Uterus (tissue), 4 donors: ENCODE results near the gene BRD3. TPM values are rescaled to one million over a fixed set of nuclear protein-coding genes. Genes with fewer than 3 reads are reported as not detected.

Experiments used
- DNase-seq, 2 donors: peaks; one replicate each; pipeline ENCODE4 v3.0.0-alpha.2; 2019 to 2020
- H3K27ac ChIP-seq, 2 donors: fragments of 200-600 bp; sonication (generic); 1 replicate in 1 of 2; 2 replicates in 1 of 2; pipeline ENCODE4 v1.5.1; 2016 to 2018
- H3K27me3 ChIP-seq, 2 donors: fragments of 200-600 bp; sonication (generic); one replicate each; pipeline ENCODE4 v1.5.1; 2018 to 2019; ENCODE audit warnings: control low read depth in 1 of 2
- H3K36me3 ChIP-seq, 2 donors: fragments of 200-600 bp; sonication (generic); one replicate each; pipeline ENCODE4 v1.5.1; 2019; ENCODE audit warnings: control low read depth in 1 of 2
- H3K4me1 ChIP-seq, 2 donors: fragments of 200-600 bp; sonication (generic); one replicate each; pipeline ENCODE4 v1.5.1; 2018 to 2019; ENCODE audit warnings: control low read depth in 1 of 2
- H3K4me3 ChIP-seq, 2 donors: fragments of 200-600 bp; sonication (generic); 1 replicate in 1 of 2; 2 replicates in 1 of 2; pipeline ENCODE4 v1.5.1; 2018 to 2019; ENCODE audit warnings: mild to moderate bottlenecking in 1 of 2
- H3K9me3 ChIP-seq, 2 donors: fragments of 200-600 bp; sonication (generic); one replicate each; pipeline ENCODE4 v1.5.1; 2019; ENCODE audit warnings: control low read depth in 1 of 2
- CTCF ChIP-seq, 4 experiments: fragments of 200-600 bp in 2 of 4; fragments of 450-650 bp in 2 of 4; sonication (generic) in 2 of 4; IDR thresholded peaks; one replicate each; pipeline ENCODE4 v1.5.1; 2016 to 2019; ENCODE audit warnings: antibody characterized with exemption in 4 of 4, mild to moderate bottlenecking in 2 of 4, moderate library complexity in 1 of 4
- POLR2A ChIP-seq, 2 donors: fragments of 450-650 bp; IDR thresholded peaks; one replicate each; pipeline ENCODE4 v1.6.1; 2016; ENCODE audit warnings: antibody characterized with exemption in 2 of 2, mild to moderate bottlenecking in 1 of 2, moderate library complexity in 1 of 2
- intact Hi-C: fragments of 100-400 bp; cut with DNase I; formaldehyde crosslinking; loops from one replicate; pipeline ENCODE4 v1.15.1; 2023; ENCODE audit warnings: low total_unique reads
- total RNA-seq, 4 donors: library from RNA; depleted of rRNA in 3 of 4; stranded (reverse); fragments of >200 nt in 3 of 4; gene quantifications; one replicate each; pipeline versions ENCODE4 v1.1.0 to v1.2.4, GENCODE V29; 2014 to 2023
- donor health status: DM: yes; HTN: yes; CAD: no.

The BRD3 gene
- total RNA-seq, 4 donors from 2014 or later, result 7.2 to 85.0 (median 42.6) TPM

GRCh38 chr9:134004131-134004873 lies 63.5 kb downstream of the BRD3 start:
- no peak overlapping the region for H3K27ac ChIP-seq
- H3K4me1 ChIP-seq, result no peaks in the 10 kb centered on the region
- H3K4me3 ChIP-seq, result no peak overlapping the region
- intact Hi-C loops, result no loop called here
- no peak for TF ChIP-seq POLR2A (IDR thresholded peaks at IDR 0.05)
- no peak for TF ChIP-seq CTCF (IDR thresholded peaks at IDR 0.05)
- H3K27me3 ChIP-seq, result no peaks in the 10 kb centered on the region
- no peaks in the 10 kb centered on the region for H3K9me3 ChIP-seq
- DNase-seq, result no peak
- no peaks in the 10 kb centered on the region for H3K36me3 ChIP-seq

GRCh38 chr9:134003237-134003636 lies 64.6 kb downstream of the BRD3 start:
- no peaks in the 10 kb centered on the region for H3K9me3 ChIP-seq
- intact Hi-C loops, result no loop called here
- DNase-seq, result no peak
- no peaks in the 10 kb centered on the region for H3K4me1 ChIP-seq
- no peak overlapping the region for H3K4me3 ChIP-seq
- no peaks in the 10 kb centered on the region for H3K27me3 ChIP-seq
- no peaks in the 10 kb centered on the region for H3K36me3 ChIP-seq
- no peak overlapping the region for H3K27ac ChIP-seq
- TF ChIP-seq POLR2A (IDR thresholded peaks at IDR 0.05) (no peak), CTCF (IDR thresholded peaks at IDR 0.05) (no peak)

- no peak for TF ChIP-seq POLR2A (IDR thresholded peaks at IDR 0.05)
- TF ChIP-seq CTCF (IDR thresholded peaks at IDR 0.05), result no peak
- H3K36me3 ChIP-seq, result no peaks in the 10 kb centered on the region
- no peak overlapping the region for H3K27ac ChIP-seq
- no peaks in the 10 kb centered on the region for H3K9me3 ChIP-seq
- no peak for DNase-seq
- no peaks in the 10 kb centered on the region for H3K4me1 ChIP-seq
- intact Hi-C loops, result no loop called here
- H3K4me3 ChIP-seq, result no peak overlapping the region
- H3K27me3 ChIP-seq, result no peaks in the 10 kb centered on the region
Observed at GRCh38 chr9:134002796-134003195, 65.0 kb downstream of the BRD3 start.

- H3K4me3 ChIP-seq, result no peak overlapping the region
- no peak for TF ChIP-seq CTCF (IDR thresholded peaks at IDR 0.05)
- TF ChIP-seq POLR2A (IDR thresholded peaks at IDR 0.05), result no peak
- H3K36me3 ChIP-seq, result no peaks in the 10 kb centered on the region
- intact Hi-C loops, result no loop called here
- no peaks in the 10 kb centered on the region for H3K4me1 ChIP-seq
- no peaks in the 10 kb centered on the region for H3K27me3 ChIP-seq
- no peaks in the 10 kb centered on the region for H3K9me3 ChIP-seq
- peak in 1 of 2 donors; percentile 45 for DNase-seq
- peak overlapping the region in 1 of 2 donors; percentile 24 for H3K27ac ChIP-seq
Observed at GRCh38 chr9:133999851-134000265, 68.0 kb downstream of the BRD3 start.

GRCh38 chr9:133998915-133999595 lies 68.8 kb downstream of the BRD3 start:
- DNase-seq, result no peak
- Histone ChIP-seq H3K36me3 (no peaks in the 10 kb centered on the region), H3K9me3 (no peaks in the 10 kb centered on the region), H3K4me3 (no peak overlapping the region), H3K27ac (no peak overlapping the region), H3K27me3 (no peaks in the 10 kb centered on the region), H3K4me1 (peaks cover 0 to 3% of the 10 kb centered on the region in 2 donors)
- intact Hi-C loops, result no loop called here
- no peak for TF ChIP-seq POLR2A (IDR thresholded peaks at IDR 0.05)
- no peak for TF ChIP-seq CTCF (IDR thresholded peaks at IDR 0.05)
